HG03565 (cell line): ENCODE results near the gene KCNQ1.

Experiments used
- ATAC-seq: cut with Tn5 transposase; IDR thresholded peaks from one replicate; pipeline ENCODE4 v1.9.1; 2021; ENCODE audit warnings: mild to moderate bottlenecking, moderate library complexity; ENCODE audit not compliant: unreplicated experiment

The KCNQ1 gene

DNA sequence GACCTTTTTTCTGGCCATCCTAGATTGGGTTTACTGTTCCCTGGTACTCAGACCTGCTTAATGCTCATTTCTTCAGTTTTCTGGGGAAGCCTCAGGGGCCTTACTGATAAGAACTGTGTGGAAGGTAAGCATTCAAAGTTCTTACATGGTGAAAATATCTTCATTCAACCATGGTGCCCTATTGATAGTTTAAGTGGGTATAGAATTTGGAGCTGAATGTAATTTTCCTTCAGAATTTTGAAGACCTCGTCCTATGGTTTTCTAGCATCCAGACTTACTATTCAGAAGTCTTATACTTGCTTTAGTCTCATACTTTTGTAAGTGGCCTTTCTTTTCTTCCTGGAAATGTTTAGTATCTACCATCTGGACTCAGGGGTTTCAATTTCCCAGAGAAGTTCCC is 365.0 kb downstream of the KCNQ1 start:
- ATAC-seq = no peak

DNA sequence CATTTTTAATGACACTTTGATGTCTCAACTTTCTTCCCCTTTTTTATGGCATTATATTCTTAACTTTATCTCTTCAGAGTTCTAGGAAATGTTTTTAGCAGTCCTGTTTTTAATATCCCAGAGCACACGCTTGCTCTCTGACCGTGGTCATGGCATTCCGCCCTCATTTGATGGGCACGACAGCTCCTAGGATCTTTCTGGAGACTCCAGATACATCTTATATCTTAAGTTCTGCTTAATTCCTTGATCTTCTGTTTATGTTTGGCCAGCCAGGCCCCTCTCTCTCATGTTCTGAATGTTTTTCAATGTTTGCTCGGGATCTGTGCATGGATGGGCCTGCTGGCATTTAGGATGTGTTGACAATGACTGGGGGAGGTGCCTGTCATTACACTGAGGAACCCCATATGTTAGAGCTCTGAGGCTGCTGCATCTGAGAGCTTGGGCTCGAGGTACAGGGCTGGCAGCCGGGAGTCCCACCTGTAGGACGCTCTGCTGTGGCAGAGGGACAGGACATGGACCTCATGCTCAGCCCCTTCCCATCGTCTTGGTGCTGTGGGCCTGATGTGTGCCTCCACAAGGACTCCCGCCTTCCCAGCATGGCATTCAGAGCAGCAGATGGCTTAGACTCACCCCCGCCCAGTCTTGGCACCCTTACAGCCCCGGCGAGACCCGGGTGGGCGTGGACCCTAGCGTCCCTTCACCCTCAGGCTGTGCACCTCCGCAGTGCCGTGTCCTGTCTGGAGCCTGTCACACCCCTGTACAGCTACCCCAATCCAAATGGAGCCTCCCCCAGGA is 365.8 kb downstream of the KCNQ1 start:
- no peak for ATAC-seq

DNA sequence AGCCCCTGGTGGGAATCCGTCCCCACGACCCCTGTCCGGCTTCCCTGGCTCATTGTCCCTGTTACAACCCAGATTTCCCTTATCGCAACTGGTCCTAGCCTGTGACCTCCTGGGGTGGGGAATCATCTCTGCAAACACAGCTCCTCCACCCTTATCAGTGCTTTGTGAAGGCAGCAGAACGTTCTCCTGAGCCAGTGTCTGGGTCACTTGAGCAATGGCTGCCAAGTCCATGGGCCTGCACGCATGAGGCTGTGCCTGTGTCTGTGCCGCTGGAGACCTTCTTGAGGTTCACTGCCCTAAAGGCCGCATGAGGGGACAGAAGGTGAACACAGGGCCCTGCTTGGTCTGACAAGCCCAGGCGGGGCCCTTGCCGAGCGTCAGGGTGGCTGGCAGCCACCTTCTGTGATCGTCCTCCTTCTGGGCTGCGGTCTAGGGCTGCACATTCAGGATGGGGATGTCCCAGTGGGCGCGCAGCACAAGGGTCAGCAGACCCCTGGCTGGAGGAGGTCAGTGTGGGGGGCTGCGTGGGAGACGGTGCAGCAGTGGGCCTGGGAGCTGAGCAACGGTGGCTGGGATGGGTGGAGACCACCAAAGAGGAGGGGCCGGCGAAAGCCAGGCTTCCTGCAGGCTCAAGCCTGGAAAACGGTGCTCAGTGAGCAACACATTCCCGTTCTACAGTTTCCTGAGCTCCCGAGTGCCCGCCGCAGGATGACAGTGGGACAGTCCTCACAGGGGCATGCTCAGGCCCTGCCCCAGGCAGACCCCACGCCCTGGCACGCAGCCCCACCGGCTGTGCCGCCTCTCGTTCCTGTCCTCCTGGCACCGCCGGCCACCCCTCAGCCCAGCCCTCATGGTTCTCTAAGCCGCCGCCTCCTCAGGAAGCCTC is 366.6 kb downstream of the KCNQ1 start:
- ATAC-seq = no peak

DNA sequence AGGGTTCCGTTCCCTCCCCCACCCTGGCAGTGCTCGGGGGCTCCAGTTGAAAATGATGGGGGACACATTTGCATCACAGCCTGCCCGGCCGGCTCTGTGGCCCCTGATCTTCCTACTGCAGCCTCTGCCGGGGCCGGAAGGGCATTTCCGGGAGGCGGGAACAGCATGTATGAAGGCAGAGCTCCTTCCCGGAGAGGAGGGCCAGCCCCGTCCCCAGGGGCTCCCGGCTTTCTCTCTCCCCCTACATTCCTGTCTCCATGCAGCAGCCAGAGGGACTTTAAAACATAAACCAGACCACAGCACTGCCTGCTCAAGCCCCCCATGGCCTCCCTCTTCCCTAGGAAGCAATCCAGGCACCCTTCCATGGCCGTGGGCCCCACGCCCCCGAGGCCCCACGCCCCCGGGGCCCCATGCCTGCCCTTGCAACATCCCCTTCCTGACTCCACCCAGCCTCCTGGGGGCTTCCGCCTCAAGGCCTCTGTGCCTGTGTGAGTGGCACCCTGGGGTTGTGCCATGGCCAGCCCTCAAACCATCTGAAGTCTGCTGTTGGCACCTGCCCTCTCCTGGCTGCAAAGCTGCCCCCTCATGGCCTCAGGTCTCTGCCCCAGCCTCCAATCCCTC is 367.7 kb downstream of the KCNQ1 start:
- no peak for ATAC-seq

DNA sequence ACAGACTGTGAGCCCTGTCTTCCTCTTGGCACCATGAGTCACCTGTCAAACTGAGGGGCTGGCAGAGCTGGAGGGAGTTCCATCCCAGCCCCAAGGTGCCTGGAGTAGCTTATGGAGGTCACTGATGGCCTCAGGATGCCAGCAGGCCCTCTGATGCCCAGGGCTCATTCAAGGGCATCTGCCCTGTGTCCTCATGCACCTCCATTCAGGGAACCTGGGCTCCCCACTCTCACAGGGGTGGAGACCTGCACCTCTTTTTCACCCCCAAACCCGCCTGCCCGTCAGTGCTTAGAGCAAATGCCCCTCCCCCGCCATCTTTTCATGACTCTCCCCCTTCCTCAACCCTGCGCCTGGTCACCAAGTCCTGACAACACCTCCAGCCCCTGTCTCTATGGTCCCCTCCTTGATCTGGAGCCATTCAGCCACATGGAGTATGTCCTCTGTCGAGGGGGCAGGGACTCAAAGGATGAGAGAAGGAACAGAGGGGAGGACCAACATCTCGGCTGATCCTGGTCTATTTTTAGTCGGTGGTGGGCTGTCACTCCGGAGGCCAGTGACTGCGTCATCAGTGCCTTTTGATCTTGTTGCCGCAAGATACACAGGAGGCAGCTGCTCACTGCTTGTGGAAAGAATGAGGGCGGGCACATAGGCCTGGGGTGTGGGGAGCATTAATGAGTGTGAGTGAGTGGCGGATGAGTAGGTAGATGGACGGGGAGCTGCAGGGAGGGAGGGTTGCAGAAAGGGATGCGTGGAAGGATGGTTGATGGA is 368.5 kb downstream of the KCNQ1 start:
- ATAC-seq = no peak

DNA sequence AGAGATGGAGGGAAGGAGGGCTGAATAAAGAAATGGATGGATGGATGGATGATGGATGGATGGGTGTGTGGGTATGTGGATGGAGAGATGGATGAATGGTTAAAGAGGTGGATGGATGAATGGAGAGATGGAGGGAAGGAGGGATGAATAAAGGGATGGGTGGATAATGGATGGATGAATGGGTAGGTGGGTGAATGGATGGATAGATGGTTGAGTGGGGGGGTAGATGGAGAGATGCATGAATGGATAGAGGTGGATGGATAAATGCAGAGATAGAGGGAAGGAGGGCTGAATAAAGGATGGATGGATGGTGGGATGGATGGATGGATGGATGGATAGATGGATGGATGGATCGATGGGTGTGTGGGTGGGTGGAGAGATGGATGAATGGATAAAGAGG is 369.2 kb downstream of the KCNQ1 start:
- ATAC-seq = no peak

DNA sequence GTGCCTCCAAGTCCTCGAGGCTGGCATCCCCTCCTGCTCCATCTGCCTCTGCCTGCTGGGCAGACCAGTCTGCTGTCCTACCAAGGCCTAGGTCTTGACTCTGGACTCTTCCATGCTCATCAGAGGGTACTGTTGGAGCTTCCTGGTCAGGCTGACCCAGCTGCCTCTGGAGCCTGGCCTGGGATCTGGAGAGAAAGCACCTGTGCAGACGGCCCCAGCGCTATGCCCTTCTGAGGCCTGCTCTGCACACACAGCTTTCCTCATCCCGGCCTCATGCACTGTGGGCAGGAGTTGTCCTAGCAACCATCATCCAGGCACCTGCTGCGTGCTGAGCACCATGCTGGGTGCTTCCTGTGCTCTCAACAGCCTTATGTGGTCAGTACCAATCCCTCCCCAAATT is 369.9 kb downstream of the KCNQ1 start:
- ATAC-seq = no peak

DNA sequence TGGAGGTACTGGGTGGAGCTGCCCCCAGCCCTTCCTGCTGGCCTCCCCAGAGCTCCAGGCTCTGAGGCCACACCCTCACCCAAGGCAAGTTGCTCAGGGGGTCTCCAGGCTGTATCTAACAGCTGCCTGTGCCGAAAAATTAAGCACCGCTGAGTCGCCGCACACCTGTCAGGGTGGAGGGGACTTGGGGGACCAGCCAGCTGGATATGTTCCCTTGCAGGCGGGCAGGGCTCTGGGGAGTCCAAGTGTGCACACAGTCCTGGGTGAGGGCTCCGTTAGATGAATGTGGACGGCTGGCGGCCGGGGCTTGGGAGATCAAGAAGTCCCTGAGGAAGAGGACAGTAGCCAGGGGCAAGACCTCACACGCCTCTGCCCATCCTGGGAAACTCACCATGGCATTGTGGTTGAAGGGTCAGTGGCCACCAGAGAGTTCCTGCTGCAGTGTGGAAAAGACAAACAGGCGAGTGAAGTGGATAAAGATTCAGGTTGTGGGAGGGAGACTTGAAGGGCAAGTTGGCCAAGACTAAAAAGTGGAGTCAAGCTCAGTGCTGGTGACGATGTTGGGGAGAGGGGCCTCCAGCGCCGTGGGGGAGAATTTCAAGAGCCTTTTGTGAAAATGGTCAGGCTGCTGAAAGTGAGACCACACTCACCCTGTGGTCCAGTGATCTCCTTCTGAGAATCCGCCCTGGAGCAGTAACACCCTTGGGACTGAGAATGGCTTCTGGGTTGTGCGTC is 371.1 kb downstream of the KCNQ1 start:
- no peak for ATAC-seq

DNA sequence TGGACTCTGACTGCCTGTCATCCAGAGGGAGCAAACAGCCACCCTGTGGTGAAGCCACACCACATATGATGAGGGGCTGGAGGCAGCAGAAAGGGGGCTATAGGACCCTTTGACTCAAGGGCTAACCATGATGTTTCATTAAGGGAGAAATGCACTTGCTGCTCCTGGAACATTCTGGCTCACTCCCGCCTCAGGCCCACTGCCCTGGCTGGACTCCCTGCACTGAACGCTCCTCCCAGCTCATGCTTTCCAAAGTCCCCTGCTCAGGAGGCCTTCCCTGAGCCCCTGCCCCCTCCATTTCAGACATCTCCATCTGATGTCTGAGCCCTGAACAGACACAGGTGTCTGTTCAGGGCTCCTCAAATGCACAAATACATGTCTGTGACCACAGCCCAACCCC is 371.7 kb downstream of the KCNQ1 start:
- ATAC-seq = no peak

DNA sequence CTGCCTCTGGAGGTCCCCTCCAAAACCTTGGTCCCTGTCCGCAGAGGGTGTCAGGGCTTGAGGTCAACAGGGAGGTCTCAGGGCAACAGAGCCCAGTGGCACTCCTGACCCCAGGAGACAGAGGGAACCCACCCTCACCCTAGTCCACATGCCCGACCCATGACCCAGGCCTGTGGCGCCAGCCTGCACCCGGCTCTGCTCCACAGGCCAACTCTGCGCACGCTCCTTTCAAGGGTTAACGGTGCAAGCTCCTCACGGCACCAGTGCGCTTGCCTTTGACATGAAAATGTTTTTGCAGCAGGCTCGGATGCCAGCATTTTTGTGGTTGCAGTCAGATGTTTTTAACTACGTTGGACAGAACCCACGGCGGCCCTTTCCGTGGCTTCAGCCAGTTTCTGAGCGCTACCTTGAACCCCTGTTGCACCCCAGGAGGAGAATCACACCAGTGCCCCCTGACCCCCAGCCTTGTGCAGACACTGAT is 372.2 kb downstream of the KCNQ1 start:
- no peak for ATAC-seq

DNA sequence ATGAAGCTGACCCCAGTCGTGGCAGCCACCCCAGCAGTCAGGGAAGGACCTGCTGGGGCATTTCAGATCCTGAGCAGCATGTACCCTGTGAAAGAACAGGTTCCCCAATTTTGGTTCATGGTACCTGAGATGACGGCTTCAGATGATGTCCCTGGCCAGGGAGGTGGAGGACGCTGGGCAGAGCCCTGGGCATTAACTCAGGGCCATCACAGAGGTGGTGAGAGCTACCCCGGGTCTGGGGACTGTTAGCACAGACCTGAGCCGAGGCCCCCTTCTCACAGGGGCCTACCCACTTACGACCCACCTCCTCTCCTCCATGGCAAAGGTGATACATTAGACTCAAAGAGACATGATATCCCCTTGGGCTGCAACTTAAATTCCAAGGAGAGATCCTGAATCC is 372.6 kb downstream of the KCNQ1 start:
- no peak for ATAC-seq

DNA sequence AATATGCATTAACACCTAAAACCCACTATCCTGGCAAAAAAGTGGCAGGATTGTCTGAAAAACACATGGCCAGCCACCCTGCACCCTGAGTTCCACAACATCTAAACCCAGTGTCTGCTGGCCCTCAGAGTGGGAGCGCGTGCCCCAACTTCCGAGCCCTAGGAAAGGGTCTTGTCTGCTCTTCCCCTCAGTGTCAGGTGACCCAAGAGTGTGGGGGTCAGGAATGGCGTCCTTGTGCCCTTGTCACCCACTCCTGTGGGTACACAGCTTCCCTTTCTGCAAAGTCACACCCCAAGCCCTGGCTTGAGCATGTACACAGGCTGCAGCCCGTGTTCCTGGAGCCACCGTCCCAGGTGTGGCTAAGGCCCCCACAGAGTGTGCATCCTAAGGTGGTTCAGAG is 373.2 kb downstream of the KCNQ1 start:
- no peak for ATAC-seq

DNA sequence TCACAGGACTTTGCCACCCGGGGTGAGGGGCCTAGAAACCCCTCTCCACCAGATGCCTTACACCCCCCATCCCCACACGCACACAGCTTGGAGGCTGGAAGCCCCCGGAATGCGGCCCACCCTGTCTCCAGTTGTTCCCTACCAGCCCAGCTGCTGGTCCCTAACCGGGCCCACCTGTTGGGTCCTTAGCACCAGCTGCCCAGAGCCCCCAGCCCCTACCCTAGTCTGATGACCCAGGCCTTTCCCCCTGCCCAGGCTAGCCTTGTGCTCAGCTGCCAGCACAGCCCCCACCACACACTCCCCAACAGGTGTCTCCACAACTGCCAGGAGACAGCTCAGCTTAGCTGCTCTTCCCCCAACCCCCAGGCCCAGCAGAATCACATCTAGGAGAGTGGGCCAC is 373.7 kb downstream of the KCNQ1 start:
- no peak for ATAC-seq

DNA sequence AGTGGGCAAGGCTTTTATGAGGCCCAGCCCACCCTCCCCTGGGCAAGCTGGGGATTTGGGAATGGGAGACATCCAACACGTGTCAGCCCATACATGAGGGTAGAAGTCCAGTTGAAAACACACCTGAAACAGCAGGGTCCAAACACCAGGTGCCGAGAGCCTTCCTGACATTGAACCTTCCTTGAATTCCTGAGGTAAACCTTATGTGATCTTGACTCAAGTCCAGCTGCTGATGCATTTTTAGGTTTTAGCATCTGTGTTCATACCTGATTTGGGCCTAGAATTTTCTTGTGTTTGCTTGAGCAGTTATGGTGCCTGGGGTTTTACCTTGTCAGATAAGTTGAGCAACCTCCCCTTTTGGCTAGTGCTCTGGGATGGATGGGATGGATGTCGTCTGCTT is 374.5 kb downstream of the KCNQ1 start:
- no peak for ATAC-seq

DNA sequence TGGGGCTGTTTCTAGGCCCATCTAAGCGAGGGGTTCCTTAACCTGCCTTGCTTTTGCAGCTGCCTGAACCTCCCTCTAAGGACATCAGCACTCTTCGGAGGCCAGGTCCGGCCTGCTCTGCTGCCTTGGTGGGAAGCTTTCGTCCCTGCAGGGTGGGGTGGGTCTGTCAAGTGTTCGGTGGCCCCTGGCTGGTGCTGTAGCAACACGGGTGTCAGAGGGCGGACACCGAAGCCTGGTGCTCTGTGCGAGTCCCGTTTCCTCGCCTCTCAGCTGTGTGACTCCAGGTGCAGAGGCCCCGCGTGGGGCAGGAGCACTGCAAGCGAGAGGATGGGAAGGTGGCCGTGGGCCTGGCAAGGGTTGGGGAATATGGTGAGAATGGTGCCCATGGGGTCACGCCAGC is 376.2 kb downstream of the KCNQ1 start:
- ATAC-seq = no peak

DNA sequence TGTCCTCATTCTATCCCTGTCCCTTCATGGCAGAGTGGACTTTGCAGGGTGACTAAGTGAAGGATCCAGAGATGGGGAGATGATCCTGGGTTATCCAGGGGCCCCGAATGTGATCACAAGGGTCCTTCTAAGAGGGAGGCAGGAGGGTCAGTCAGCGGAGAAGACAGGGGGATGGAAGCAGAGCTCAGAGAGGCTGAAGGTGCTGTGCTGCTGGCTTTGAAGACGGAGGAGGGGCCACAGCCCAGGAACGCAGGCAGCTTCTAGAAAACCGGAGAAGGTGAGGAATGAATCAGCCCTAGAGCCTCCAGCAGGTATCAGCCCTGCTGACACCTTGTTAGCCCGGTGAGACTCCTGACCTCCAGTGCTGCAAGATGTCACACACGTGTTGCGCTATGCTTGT is 377.1 kb downstream of the KCNQ1 start:
- ATAC-seq = no peak

DNA sequence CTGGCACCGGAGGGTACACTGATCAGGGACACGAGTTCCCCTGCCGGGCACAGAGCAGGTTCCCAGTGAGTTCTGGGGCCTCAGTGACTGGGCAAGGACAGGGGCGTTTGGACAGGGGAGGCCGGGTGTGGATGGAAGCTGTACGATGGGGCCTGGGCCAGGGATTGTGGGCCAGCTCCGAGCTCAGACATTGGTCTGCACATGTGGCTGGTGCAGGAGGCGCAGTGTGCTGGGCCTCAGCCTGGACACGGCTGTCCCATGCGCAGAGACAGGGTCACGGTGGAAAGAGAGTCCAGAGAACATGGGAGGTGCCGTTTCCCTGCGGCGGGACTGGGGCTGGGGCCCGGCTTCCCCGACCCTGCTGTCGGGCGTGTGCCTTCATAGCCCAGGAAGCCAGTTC is 380.0 kb downstream of the KCNQ1 start:
- ATAC-seq = no peak

DNA sequence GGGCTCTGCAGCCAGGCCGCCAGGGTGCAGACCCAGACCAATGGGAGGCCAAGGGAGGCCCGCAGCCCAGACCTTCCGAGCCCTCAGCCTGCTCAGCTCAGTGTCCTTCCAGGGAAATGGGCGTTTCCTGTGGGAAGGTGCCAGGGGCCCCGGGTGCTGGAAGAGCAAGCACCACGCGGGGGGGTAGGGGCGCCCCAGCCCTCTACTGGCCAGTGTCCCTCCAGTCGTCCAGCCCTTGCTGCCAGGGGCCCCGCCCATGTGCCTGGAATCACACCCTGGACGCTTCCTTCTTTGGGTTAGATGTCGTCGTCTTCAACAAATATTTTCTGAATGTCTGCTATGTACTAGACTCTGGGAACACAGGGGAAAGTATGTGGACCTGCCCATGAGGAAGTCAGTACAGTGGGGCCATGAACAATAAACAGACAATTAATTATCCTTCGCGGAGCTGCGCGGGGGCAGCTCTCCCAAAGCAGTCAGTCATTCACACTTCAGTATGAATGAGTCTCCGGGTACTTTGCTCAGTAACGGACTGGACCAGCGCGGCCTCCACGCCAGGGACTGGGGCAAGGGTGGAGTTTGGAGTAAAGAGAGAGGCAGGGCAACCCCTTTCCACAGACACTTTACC is 380.6 kb downstream of the KCNQ1 start:
- no peak for ATAC-seq

DNA sequence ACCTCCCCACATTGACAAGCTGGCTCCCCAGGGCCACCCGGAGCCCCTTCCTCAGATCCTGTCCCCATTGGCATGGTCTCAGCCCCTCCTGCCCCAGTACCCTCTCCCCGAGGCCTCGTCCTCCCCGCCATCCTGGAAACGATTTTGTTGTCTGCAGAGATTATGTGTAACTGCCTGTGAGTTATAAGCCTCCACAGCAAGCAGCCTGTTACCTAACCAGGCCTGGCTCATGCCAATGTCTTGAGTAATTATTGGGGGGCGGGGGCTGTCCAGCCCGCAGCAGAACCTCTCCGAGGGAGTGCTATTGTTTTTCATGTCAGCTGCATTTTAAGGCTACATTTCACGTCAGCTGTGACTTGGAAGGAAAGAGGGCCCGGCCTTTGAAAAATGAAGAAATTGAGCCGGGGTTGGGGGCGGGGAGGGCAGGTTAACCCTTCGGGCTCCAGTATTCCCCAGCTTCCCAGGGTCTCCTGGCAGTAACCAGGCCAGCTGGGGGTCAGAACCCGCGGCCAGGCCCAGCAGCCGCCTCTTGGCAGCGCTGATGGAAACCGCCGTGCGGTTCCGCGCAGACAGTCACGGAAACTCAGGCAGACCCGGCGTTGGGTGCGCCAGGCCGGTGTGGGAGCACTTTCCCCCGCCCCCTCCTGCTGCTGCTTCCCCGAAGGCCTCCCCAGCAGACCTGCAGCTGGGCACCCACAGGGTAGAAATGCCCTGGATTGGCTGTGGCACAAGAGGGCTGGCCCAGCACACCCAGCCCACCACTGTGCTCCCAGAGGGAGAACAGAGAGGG is 381.3 kb downstream of the KCNQ1 start:
- no peak for ATAC-seq
